ENCODE data around the gene STPG3.

The STPG3 gene

GRCh38 chr9:137251194-137251461 is at the start of gene STPG3:
STPG3 (plus strand) TSS chr9:137251286; CDS start chr9:137251287, 1 bp downstream.
- no peak for FAIRE-seq

GRCh38 chr9:137202966-137203365 is 48.1 kb upstream of the STPG3 start:
- FAIRE-seq = no peak

- no peak for FAIRE-seq
These were observed 46.4 kb upstream of the STPG3 start for GRCh38 chr9:137204731-137205125.

GRCh38 chr9:137205126-137206069 is 45.7 kb upstream of the STPG3 start, which contains the start of the genes NDOR1 and TMEM203:
NDOR1 (plus strand) TSS chr9:137205700; CDS start chr9:137205778, 78 bp downstream.
TMEM203 (minus strand) TSS chr9:137205648; CDS start chr9:137205414, 234 bp downstream.
- FAIRE-seq = no peak

- no peak for FAIRE-seq
These were observed 44.5 kb upstream of the STPG3 start for GRCh38 chr9:137206602-137207001.

GRCh38 chr9:137211532-137211931 is 39.6 kb upstream of the STPG3 start:
- no peak for FAIRE-seq

GRCh38 chr9:137212520-137212919 is 38.6 kb upstream of the STPG3 start:
- no peak for FAIRE-seq

GRCh38 chr9:137213160-137214060 is 37.7 kb upstream of the STPG3 start:
- no peak for FAIRE-seq

GRCh38 chr9:137214620-137215019 is 36.5 kb upstream of the STPG3 start:
- FAIRE-seq = no peak

GRCh38 chr9:137215196-137215986 is 35.7 kb upstream of the STPG3 start:
- no peak for FAIRE-seq

GRCh38 chr9:137216188-137216965 is 34.7 kb upstream of the STPG3 start:
- FAIRE-seq = no peak

- FAIRE-seq = no peak
These were observed 33.5 kb upstream of the STPG3 start for GRCh38 chr9:137217276-137218211.

- no peak for FAIRE-seq
These were observed 32.8 kb upstream of the STPG3 start for GRCh38 chr9:137218212-137218753.

- no peak for FAIRE-seq
These were observed 32.3 kb upstream of the STPG3 start for GRCh38 chr9:137218754-137219271.

GRCh38 chr9:137219757-137220316 is 31.2 kb upstream of the STPG3 start:
- no peak for FAIRE-seq

GRCh38 chr9:137220317-137221094 is 30.6 kb upstream of the STPG3 start:
- no peak for FAIRE-seq

GRCh38 chr9:137221095-137221505 is 30.0 kb upstream of the STPG3 start:
- FAIRE-seq = no peak

- no peak for FAIRE-seq
These were observed 29.5 kb upstream of the STPG3 start for GRCh38 chr9:137221506-137222111.
